Measurements from ENCODE around the gene MRM2.

GRCh38 chr7:2220506-2220905 lies 21.5 kb downstream of the MRM2 start:
- TF ChIP-seq BACH2 (CRISPR knock-in tag; IDR thresholded peaks at IDR 0.05; ENCODE audit: borderline replicate concordance) (no peak), PATZ1 (CRISPR knock-in tag; IDR thresholded peaks at IDR 0.05; ENCODE audit: borderline replicate concordance) (no peak), SNAI2 (CRISPR knock-in tag; IDR thresholded peaks at IDR 0.05) (no peak), ISL1 (CRISPR knock-in tag; IDR thresholded peaks at IDR 0.05) (no peak), GLIS3 (CRISPR knock-in tag; IDR thresholded peaks at IDR 0.05) (no peak), TOX (CRISPR knock-in tag; IDR thresholded peaks at IDR 0.05; ENCODE audit: borderline replicate concordance) (no peak)
